OCI-LY1 (cell line): Measurements from ENCODE around the gene OR10P1.

Source experiments
- H2AFZ ChIP-seq: fragments of 200-600 bp; sonication (generic), shearing (Covaris generic); 2 replicates; pipeline ENCODE4 v1.6.0; 2014; ENCODE audit warnings: antibody characterized with exemption, mild to moderate bottlenecking, low read length
- H3F3A ChIP-seq: fragments of 200-600 bp; sonication (generic), shearing (Covaris generic); 2 replicates; pipeline ENCODE4 v1.6.0; 2014; ENCODE audit warnings: mild to moderate bottlenecking, antibody characterized with exemption, low read length, moderate library complexity; ENCODE audit not compliant: insufficient read depth
- H3K27ac ChIP-seq: fragments of 200-600 bp; sonication (generic); 2 replicates; pipeline ENCODE4 v1.5.1; 2014; ENCODE audit warnings: low read length, mixed run types, mild to moderate bottlenecking, low read depth; ENCODE audit not compliant: poor library complexity, severe bottlenecking
- H3K27me3 ChIP-seq: fragments of 200-600 bp; sonication (generic); 2 replicates; pipeline ENCODE4 v1.6.0; 2014; ENCODE audit warnings: antibody characterized with exemption, mild to moderate bottlenecking, low read length, moderate library complexity; ENCODE audit not compliant: insufficient read depth
- H3K36me3 ChIP-seq: fragments of 200-600 bp; sonication (generic); 2 replicates; pipeline ENCODE4 v1.6.1; 2014; ENCODE audit warnings: mild to moderate bottlenecking, antibody characterized with exemption, low read length, moderate library complexity, mixed read lengths; ENCODE audit not compliant: insufficient read depth
- H3K4me1 ChIP-seq: fragments of 200-600 bp; sonication (generic); 2 replicates; pipeline ENCODE4 v1.5.1; 2014; ENCODE audit warnings: mild to moderate bottlenecking, low read length, moderate library complexity; ENCODE audit not compliant: insufficient read depth, severe bottlenecking
- H3K4me2 ChIP-seq: fragments of 200-600 bp; sonication (generic), shearing (Covaris generic); 2 replicates; pipeline ENCODE4 v1.6.1; 2014; ENCODE audit warnings: low read length
- H3K4me3 ChIP-seq: fragments of 200-600 bp; sonication (generic); 2 replicates; pipeline ENCODE4 v1.5.1; 2014; ENCODE audit warnings: low read length, low read depth, mild to moderate bottlenecking, mixed read lengths; ENCODE audit not compliant: poor library complexity, severe bottlenecking
- H3K79me2 ChIP-seq: fragments of 200-600 bp; shearing (Covaris generic); 2 replicates; pipeline ENCODE4 v1.6.1; 2016; ENCODE audit warnings: mixed run types, low read length, mixed read lengths; ENCODE audit not compliant: insufficient read depth
- H3K9ac ChIP-seq: fragments of 200-600 bp; sonication (generic), shearing (Covaris generic); 2 replicates; pipeline ENCODE4 v1.6.1; 2014; ENCODE audit warnings: mild to moderate bottlenecking, low read length, mixed read lengths
- H3K9me2 ChIP-seq: fragments of 200-600 bp; sonication (generic), shearing (Covaris generic); 2 replicates; pipeline ENCODE4 v1.6.1; 2014; ENCODE audit warnings: low read depth, mild to moderate bottlenecking, low read length, mixed read lengths
- H3K9me3 ChIP-seq: fragments of 200-600 bp; shearing (Covaris generic); 2 replicates; pipeline ENCODE4 v1.6.1; 2014; ENCODE audit warnings: low read length, mixed read lengths
- H4K20me1 ChIP-seq: fragments of 200-600 bp; sonication (generic), shearing (Covaris generic); 2 replicates; pipeline ENCODE4 v1.6.0; 2016; ENCODE audit warnings: mild to moderate bottlenecking, low read length; ENCODE audit not compliant: insufficient read depth
- CTCF ChIP-seq: fragments of 200-600 bp; sonication (generic), shearing (Covaris generic); IDR thresholded peaks from 2 replicates; pipeline ENCODE4 v1.5.1; 2017; ENCODE audit warnings: mild to moderate bottlenecking, antibody characterized with exemption, low read length, moderate library complexity, mixed read lengths
- EZH2 ChIP-seq: fragments of 200-600 bp; sonication (generic), shearing (Covaris generic); IDR thresholded peaks from 2 replicates; pipeline ENCODE4 v1.8.0; 2017; ENCODE audit warnings: borderline replicate concordance, mixed run types, mild to moderate bottlenecking, antibody characterized with exemption, low read length, moderate library complexity, mixed read lengths

Gene OR10P1

DNA sequence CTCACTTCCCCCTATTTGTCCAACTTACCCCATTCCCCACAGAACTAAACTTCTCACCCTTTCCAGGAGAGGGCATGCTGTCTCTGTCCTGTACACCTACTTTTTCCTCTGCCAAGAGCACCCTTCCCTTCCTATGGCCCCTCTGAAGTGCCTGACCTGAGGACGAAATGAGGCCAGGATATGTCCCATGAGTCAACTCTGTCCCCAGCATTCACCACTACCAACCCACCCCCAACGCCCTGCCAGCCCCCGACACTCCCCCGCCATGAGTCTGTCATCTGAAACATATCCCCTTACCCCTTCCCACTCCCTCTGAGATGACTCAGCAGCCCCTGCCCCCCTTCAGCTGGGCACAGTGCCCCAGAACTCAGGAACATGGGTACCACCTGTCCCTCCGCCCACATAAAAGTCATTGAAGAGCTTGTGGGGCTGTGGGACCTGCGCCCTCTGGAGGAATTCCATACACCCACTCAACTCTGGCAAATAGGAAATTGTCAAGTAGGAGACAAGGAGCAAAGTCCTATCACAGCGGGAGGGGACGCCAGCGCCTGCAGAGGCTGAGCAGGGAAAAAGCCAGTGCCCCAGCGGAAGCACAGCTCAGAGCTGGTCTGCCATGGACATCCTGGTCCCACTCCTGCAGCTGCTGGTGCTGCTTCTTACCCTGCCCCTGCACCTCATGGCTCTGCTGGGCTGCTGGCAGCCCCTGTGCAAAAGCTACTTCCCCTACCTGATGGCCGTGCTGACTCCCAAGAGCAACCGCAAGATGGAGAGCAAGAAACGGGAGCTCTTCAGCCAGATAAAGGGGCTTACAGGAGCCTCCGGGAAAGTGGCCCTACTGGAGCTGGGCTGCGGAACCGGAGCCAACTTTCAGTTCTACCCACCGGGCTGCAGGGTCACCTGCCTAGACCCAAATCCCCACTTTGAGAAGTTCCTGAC is 44.7 kb downstream of the OR10P1 start:
- Histone ChIP-seq H3K79me2 (no peaks in the 10 kb centered on the region), H3K36me3 (no peaks in the 10 kb centered on the region), H3K4me2 (no peak overlapping the region), H3K27ac (no peak overlapping the region), H4K20me1 (no peaks in the 10 kb centered on the region), H3F3A (no peaks in the 10 kb centered on the region), H3K9ac (no peak overlapping the region), H2AFZ (no peak overlapping the region), H3K27me3 (peaks cover 12% of the 10 kb centered on the region; the same call in 1 of the 2 replicates), H3K9me3 (no peaks in the 10 kb centered on the region), H3K4me3 (no peak overlapping the region), H3K9me2 (no peaks in the 10 kb centered on the region), H3K4me1 (no peaks in the 10 kb centered on the region)
- TF ChIP-seq EZH2 (no peak), CTCF (peak; percentile 29; the same call in 1 of the 2 replicates)

GRCh38 chr12:55682087-55682796 is 45.5 kb downstream of the OR10P1 start:
- TF ChIP-seq EZH2 = no peak
- TF ChIP-seq CTCF = no peak
- Histone ChIP-seq H3K4me1 (no peaks in the 10 kb centered on the region), H3K27ac (no peak overlapping the region), H3K9me2 (no peaks in the 10 kb centered on the region), H3K4me3 (no peak overlapping the region), H3K4me2 (no peak overlapping the region), H3K79me2 (no peaks in the 10 kb centered on the region), H3K27me3 (peaks cover 12% of the 10 kb centered on the region; the same call in 1 of the 2 replicates), H3K36me3 (no peaks in the 10 kb centered on the region), H4K20me1 (no peaks in the 10 kb centered on the region), H3K9me3 (no peaks in the 10 kb centered on the region), H3F3A (no peaks in the 10 kb centered on the region), H2AFZ (no peak overlapping the region), H3K9ac (no peak overlapping the region)

DNA sequence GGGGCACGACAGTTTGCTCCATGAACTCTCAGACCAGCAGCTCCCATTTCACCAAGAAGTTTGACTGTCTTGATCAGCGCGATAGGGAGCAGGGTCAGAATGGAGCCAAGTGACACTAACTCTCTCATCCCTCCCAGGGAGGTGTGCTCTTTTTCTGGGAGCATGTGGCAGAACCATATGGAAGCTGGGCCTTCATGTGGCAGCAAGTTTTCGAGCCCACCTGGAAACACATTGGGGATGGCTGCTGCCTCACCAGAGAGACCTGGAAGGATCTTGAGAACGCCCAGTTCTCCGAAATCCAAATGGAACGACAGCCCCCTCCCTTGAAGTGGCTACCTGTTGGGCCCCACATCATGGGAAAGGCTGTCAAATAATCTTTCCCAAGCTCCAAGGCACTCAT is 47.0 kb downstream of the OR10P1 start:
- Histone ChIP-seq H3K9ac (no peak overlapping the region), H3K9me2 (no peaks in the 10 kb centered on the region), H3K4me1 (no peaks in the 10 kb centered on the region), H2AFZ (no peak overlapping the region), H3K4me3 (no peak overlapping the region), H3K27me3 (peaks cover 16% of the 10 kb centered on the region; the same call in 1 of the 2 replicates), H3K79me2 (no peaks in the 10 kb centered on the region), H3K4me2 (no peak overlapping the region), H3K27ac (no peak overlapping the region), H3F3A (no peaks in the 10 kb centered on the region), H3K9me3 (no peaks in the 10 kb centered on the region), H4K20me1 (no peaks in the 10 kb centered on the region), H3K36me3 (no peaks in the 10 kb centered on the region)
- TF ChIP-seq EZH2 (no peak), CTCF (no peak)
